ENCODE results near the gene HES5.

HES5 gene

GRCh38 chr1:2529784-2530512 is at the start of gene HES5:
Gene HES5 (minus strand): TSS chr1:2530263. CDS start chr1:2530164, 99 bp downstream.
- no peak for TF ChIP-seq FOXM1 (IDR thresholded peaks at IDR 0.05; ENCODE audit: borderline replicate concordance, low read depth)
- no peak for TF ChIP-seq NFIC (IDR thresholded peaks at IDR 0.05)
- TF ChIP-seq TEAD4 (IDR thresholded peaks at IDR 0.05) = no peak
- TF ChIP-seq RAD21 (IDR thresholded peaks at IDR 0.05; ENCODE audit: low read depth) = no peak
- no peak for TF ChIP-seq MAX (IDR thresholded peaks at IDR 0.05)
- no peak for TF ChIP-seq REST (IDR thresholded peaks at IDR 0.05; ENCODE audit: low read depth)
- no peak for TF ChIP-seq CEBPB (IDR thresholded peaks at IDR 0.05)
- no peak for TF ChIP-seq YY1 (IDR thresholded peaks at IDR 0.05; ENCODE audit: low read depth)
- TF ChIP-seq TCF12 (IDR thresholded peaks at IDR 0.05; ENCODE audit: low read depth) = no peak
- TF ChIP-seq ZBTB7A (IDR thresholded peaks at IDR 0.05; ENCODE audit: low read depth) = no peak
- no peak for TF ChIP-seq USF1 (IDR thresholded peaks at IDR 0.05)
- TF ChIP-seq TAF1 (IDR thresholded peaks at IDR 0.05; ENCODE audit: low read depth) = no peak
- no peak for TF ChIP-seq EP300 (IDR thresholded peaks at IDR 0.05; ENCODE audit: borderline replicate concordance)
- no peak for TF ChIP-seq CREB1 (IDR thresholded peaks at IDR 0.05; ENCODE audit: low read depth)
- no peak for TF ChIP-seq EGR1 (IDR thresholded peaks at IDR 0.05)

- TF ChIP-seq YY1 (IDR thresholded peaks at IDR 0.05; ENCODE audit: low read depth) = no peak
- no peak for TF ChIP-seq TAF1 (IDR thresholded peaks at IDR 0.05; ENCODE audit: low read depth)
- no peak for TF ChIP-seq CEBPB (IDR thresholded peaks at IDR 0.05)
- no peak for TF ChIP-seq FOXM1 (IDR thresholded peaks at IDR 0.05; ENCODE audit: borderline replicate concordance, low read depth)
- no peak for TF ChIP-seq EGR1 (IDR thresholded peaks at IDR 0.05)
- no peak for TF ChIP-seq REST (IDR thresholded peaks at IDR 0.05; ENCODE audit: low read depth)
- no peak for TF ChIP-seq NFIC (IDR thresholded peaks at IDR 0.05)
- TF ChIP-seq USF1 (IDR thresholded peaks at IDR 0.05) = no peak
- TF ChIP-seq TEAD4 (IDR thresholded peaks at IDR 0.05) = no peak
- no peak for TF ChIP-seq MAX (IDR thresholded peaks at IDR 0.05)
Measured at GRCh38 chr1:2578758-2579118, 48.7 kb upstream of the HES5 start.

GRCh38 chr1:2575801-2576663 is 46.0 kb upstream of the HES5 start:
- no peak for TF ChIP-seq YY1 (IDR thresholded peaks at IDR 0.05; ENCODE audit: low read depth)
- no peak for TF ChIP-seq TCF12 (IDR thresholded peaks at IDR 0.05; ENCODE audit: low read depth)
- no peak for TF ChIP-seq NFIC (IDR thresholded peaks at IDR 0.05)
- no peak for TF ChIP-seq TEAD4 (IDR thresholded peaks at IDR 0.05)
- TF ChIP-seq USF1 (IDR thresholded peaks at IDR 0.05) = no peak
- no peak for TF ChIP-seq FOXM1 (IDR thresholded peaks at IDR 0.05; ENCODE audit: borderline replicate concordance, low read depth)
- no peak for TF ChIP-seq ZBTB7A (IDR thresholded peaks at IDR 0.05; ENCODE audit: low read depth)
- no peak for TF ChIP-seq CEBPB (IDR thresholded peaks at IDR 0.05)
- TF ChIP-seq REST (IDR thresholded peaks at IDR 0.05; ENCODE audit: low read depth) = no peak
- TF ChIP-seq TAF1 (IDR thresholded peaks at IDR 0.05; ENCODE audit: low read depth) = no peak
- no peak for TF ChIP-seq MAX (IDR thresholded peaks at IDR 0.05)
- TF ChIP-seq RAD21 (IDR thresholded peaks at IDR 0.05; ENCODE audit: low read depth) = no peak
- no peak for TF ChIP-seq CREB1 (IDR thresholded peaks at IDR 0.05; ENCODE audit: low read depth)
- no peak for TF ChIP-seq EP300 (IDR thresholded peaks at IDR 0.05; ENCODE audit: borderline replicate concordance)
- TF ChIP-seq EGR1 (IDR thresholded peaks at IDR 0.05) = no peak
